Bronchial smooth muscle cell (primary cell): ENCODE results near the gene CEACAM4. TPM values are rescaled to one million over a fixed set of nuclear protein-coding genes. Genes with fewer than 3 reads are reported as not detected.

Experiments
- total RNA-seq: library from RNA; depleted of rRNA; stranded (reverse); fragments of >200 nt; gene quantifications from 2 replicates; pipeline ENCODE4 v1.2.1, GENCODE V29; 2014

CEACAM4 gene
- total RNA-seq, result not detected in 2 replicates

DNA sequence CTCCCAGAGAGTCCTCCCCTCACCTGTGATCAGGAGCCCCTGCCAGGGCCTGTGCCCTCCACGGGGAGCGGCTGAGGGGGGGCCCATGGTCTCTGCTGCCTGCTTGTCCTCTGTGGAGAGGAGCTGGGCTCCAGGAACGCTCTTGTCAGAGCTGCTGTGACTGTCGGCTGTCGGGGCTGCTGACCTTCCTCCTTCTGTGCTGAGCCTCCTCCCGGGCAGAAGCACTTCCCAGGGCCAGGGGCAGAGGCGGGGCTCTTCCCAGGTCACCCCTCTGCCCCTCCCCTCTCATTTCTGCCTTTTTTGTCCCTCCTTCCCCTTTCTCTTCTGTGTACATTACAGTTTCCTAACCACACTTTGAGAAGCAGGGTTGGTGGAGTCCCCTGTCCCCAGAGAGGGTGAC, at the start of gene CEACAM4:
Gene CEACAM4 (minus strand): TSS at position 198 of the 400 bp plus-strand sequence. CDS start 111 bp downstream, at position 87.

DNA sequence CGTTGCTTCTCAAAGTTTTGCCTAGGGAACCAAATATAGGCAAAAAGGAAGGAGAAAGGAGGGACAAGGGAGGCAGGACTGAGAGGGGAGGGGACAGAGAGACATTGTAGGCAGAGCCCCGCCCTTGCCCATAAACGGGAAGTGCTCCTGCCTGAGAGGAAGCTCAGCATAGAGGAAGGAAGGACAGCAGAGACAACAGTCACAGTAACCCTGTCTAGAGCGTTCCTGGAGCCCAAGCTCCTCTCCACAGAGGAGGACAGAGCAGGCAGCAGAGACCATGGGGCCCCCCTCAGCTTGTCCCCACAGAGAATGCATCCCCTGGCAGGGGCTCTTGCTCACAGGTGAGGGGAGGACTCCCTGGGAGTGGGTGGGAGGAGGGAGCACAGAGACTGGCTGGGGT, 50.9 kb downstream of the CEACAM4 start, which contains the start of gene CEACAM21:
Gene CEACAM21 (plus strand): TSS at position 169 of the 400 bp plus-strand sequence. CDS start 109 bp downstream, at position 278.

Other genes starting within 250 kb of the CEACAM4 start
- gene EXOSC5, start 229.7 kb downstream of the CEACAM4 start, total RNA-seq, result 7.3 and 7.9 TPM in 2 replicates
- gene BCKDHA, start 229.3 kb downstream of the CEACAM4 start, total RNA-seq, result 19.1 and 22.9 TPM in 2 replicates
- gene B3GNT8, start 199.7 kb downstream of the CEACAM4 start, total RNA-seq, result 3.2 and 5.2 TPM in 2 replicates
- gene DMAC2, start 187.2 kb downstream of the CEACAM4 start, total RNA-seq, result 28.1 and 32.6 TPM in 2 replicates
- not detected in 2 replicates for gene ERICH4, start 183.9 kb downstream of the CEACAM4 start, total RNA-seq
- gene CEACAM21, start 50.9 kb downstream of the CEACAM4 start, total RNA-seq, result not detected in 2 replicates
- not detected in 2 replicates for gene CEACAM7, start 61.2 kb upstream of the CEACAM4 start, total RNA-seq
- not detected in 2 replicates for gene CEACAM5, start 81.6 kb upstream of the CEACAM4 start, total RNA-seq
- gene CEACAM6, start 128.5 kb upstream of the CEACAM4 start, total RNA-seq, result not detected in 2 replicates
- not detected in 2 replicates for gene CEACAM3, start 169.5 kb upstream of the CEACAM4 start, total RNA-seq
- gene LYPD4, start 217.6 kb upstream of the CEACAM4 start, total RNA-seq, result not detected in 2 replicates
- not detected in 2 replicates for gene DMRTC2, start 218.0 kb upstream of the CEACAM4 start, total RNA-seq
- gene RPS19, start 233.2 kb upstream of the CEACAM4 start, total RNA-seq, result 2,260 and 3,929 TPM in 2 replicates